Neuron (in vitro differentiated cells): Measurements from ENCODE around the gene RAB25.
"Not testable (repeated sequence)": the region's sequence is repeated elsewhere in the genome, so short reads cannot be mapped to it uniquely, and the experiment has no call there.

Experiments
- H2AFZ ChIP-seq: one replicate; pipeline ENCODE4 v1.6.1; 2013; ENCODE audit warnings: low read depth, mild to moderate bottlenecking, inconsistent platforms, low read length, moderate library complexity
- H3K27me3 ChIP-seq: one replicate; pipeline ENCODE4 v1.6.1; 2013; ENCODE audit warnings: low read length; ENCODE audit not compliant: insufficient read depth
- H3K36me3 ChIP-seq: one replicate; pipeline ENCODE4 v1.6.1; 2013; ENCODE audit warnings: low read length; ENCODE audit not compliant: insufficient read depth
- H3K4me1 ChIP-seq: one replicate; pipeline ENCODE4 v1.6.1; 2013; ENCODE audit warnings: low read length; ENCODE audit not compliant: insufficient read depth
- H3K4me3 ChIP-seq: 2 replicates; pipeline ENCODE4 v1.5.1; 2013; ENCODE audit warnings: mild to moderate bottlenecking, low read length, moderate library complexity
- H3K9me3 ChIP-seq: one replicate; pipeline ENCODE4 v1.6.1; 2013; ENCODE audit warnings: low read length

Gene RAB25

DNA sequence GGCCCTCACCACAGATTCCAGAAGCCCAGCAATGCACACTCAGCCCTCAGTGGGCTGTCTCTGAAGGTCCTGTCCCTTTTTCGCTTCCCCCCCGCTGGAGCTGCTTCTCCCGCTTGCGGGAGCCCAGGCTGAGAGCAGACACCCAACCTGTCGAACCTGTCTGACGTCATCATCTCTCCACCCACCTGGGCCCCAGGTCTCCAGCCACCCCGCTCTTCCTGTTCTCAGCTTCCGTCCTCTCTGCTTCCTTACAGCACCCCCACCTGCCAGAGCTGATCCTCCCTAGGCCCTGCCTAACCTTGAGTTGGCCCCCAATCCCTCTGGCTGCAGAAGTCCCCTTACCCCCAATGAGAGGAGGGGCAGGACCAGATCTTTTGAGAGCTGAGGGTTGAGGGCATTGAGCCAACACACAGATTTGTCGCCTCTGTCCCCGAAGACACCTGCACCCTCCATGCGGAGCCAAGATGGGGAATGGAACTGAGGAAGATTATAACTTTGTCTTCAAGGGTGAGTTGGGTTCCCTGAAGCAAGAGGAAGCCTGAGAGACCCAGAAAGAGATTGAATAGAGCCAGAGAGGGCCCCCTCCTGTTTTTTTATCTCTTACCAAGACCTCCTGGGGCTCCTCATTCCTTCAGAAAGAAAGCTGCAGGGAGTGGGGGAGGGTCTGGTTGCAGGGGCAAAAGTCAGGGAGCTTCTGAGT, at the start of gene RAB25:
TSS of gene RAB25 (plus strand) at position 224 of the 700 bp plus-strand sequence. CDS start at position 465, 241 bp downstream.
- Histone ChIP-seq H3K9me3 (no peaks in the 10 kb centered on the region), H3K4me1 (peaks cover 8% of the 10 kb centered on the region), H3K4me3 (no peak within 1 kb of the TSS), H3K27me3 (no peaks in the 10 kb centered on the region), H2AFZ (no peak within 1 kb of the TSS), H3K36me3 (peaks cover 7% of the 10 kb centered on the region)

DNA sequence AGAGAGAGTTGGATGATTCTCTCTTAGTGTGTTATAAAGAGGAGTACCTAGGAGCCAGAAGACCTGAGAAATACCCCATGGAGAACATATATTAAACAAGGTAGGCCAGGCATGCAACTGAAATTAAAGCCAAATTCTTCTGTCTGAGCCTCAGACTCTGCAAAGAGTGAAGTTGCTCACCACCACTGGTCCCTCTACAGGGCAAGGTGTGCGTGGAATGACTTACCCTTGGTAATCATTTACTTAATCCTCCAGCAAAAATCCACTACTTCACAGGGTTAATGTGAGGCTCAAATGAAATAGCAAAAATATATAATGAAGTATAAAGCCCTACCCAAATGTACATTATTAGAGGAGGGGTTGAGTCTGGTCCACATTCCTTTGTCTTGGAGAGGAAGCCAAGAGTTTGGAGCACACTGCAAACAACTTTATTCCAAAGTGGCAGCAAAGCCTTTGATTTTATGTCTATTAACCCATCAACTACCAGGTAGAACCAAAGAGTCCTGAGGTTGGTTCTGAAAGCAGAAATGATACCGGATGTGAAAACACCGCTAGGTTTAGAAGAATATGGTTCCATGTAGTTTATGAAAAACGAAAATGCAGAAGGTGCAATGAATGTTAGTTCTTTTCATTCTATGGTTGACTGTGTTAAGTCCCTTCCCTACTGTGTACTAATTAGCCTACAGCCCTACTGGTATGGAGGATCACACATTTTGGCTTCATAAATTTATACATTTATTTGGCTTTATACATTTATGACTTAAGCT, 48.7 kb upstream of the RAB25 start:
- H3K36me3 ChIP-seq = peaks cover 70% of the 10 kb centered on the region
- no peaks in the 10 kb centered on the region for H3K27me3 ChIP-seq
- H3K4me1 ChIP-seq = no peaks in the 10 kb centered on the region
- no peaks in the 10 kb centered on the region for H3K9me3 ChIP-seq
- no peak overlapping the region for H3K4me3 ChIP-seq
- no peak overlapping the region for H2AFZ ChIP-seq

DNA sequence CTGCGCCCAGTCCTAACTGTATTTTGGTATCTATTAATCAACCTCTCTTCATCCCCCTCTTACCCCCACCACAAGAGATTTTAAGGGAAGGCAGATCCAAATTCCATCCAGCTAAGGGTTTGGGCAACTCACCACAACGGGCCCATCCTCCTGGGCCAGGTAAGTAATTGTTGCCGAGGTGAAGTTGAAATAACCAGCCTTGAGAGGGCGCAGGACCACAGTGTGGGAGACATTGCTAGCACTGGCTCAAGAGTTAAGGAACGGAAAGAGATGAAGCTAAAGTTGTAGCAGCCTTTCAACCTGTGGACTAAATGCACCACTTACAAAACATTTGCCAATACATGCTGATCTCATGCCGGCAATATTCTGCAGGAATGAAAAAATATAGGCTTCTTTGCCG, 46.1 kb upstream of the RAB25 start:
- peaks cover 80% of the 10 kb centered on the region for H3K36me3 ChIP-seq
- H3K9me3 ChIP-seq = no peaks in the 10 kb centered on the region
- H3K4me3 ChIP-seq = no peak overlapping the region
- H3K27me3 ChIP-seq = no peaks in the 10 kb centered on the region
- H2AFZ ChIP-seq = no peak overlapping the region
- peaks cover 4% of the 10 kb centered on the region for H3K4me1 ChIP-seq

DNA sequence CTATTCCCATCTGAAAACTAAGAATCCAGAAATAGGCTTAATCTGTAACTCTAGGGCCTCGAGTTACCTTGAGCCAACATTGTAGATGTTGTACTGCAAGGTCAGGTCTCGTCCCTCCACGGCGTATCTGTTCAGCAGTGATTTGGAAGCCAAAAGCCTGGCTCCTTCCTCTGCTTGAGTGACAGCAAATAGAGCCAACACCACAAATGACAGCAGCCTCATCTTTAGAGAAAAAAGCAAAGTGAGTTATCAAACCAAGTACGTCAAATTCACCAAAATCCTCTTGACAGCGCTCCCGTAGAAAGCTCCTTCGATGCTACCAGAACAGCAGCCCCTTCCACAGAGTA, 41.0 kb upstream of the RAB25 start:
- H3K36me3 ChIP-seq = peaks cover 36% of the 10 kb centered on the region
- peak overlapping the region; percentile 94 for H3K4me3 ChIP-seq
- H3K4me1 ChIP-seq = peaks cover 12% of the 10 kb centered on the region
- H3K27me3 ChIP-seq = no peaks in the 10 kb centered on the region
- no peak overlapping the region for H2AFZ ChIP-seq
- H3K9me3 ChIP-seq = no peaks in the 10 kb centered on the region

DNA sequence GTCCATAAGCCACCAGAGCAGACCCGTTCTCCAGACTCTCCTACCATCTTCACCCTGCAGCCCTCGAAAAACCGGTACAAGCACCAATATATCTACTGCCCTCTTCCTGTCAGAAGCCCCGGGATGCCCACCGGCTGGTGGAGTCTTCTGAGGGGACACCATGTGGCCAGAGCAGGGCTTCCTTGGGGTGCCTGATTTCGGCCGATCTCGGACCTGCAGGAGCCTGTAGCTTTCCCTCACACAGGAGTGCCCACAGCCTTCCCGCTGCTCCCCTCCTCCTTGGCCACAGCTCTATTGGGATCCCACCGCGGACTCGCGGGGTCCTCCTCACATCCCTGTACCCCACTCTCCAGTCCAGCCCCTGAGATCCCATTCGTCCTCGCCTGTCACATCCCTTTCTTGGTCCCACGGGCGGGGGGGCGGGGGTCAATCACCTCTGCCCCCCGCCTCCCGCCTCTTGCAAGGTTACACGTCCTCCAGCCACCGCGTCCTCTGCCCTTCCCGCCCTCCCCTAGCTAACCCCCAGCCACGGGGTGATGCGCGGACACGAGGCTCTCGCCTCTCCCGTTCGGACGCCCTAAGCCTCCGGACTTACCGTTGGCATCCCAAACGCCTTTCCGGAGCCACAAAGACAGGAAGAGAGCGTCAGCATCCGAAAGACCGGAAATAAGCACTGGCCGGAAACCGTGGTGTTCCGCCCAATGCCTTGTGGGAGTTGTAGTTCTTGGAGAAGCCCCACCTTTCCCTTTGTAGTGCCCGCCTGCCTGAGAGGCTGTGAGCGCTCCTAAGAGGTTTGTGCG, 40.5 kb upstream of the RAB25 start, which contains the start of gene SSR2:
TSS of gene SSR2 (minus strand) at position 659 of the 800 bp plus-strand sequence. CDS start 784 bp downstream, outside the sequence.
- Histone ChIP-seq H3K4me1 (peaks cover 12% of the 10 kb centered on the region), H3K9me3 (no peaks in the 10 kb centered on the region), H3K4me3 (peak within 1 kb of the TSS; percentile 94), H3K36me3 (peaks cover 33% of the 10 kb centered on the region), H2AFZ (peak within 1 kb of the TSS; percentile 92), H3K27me3 (no peaks in the 10 kb centered on the region)

DNA sequence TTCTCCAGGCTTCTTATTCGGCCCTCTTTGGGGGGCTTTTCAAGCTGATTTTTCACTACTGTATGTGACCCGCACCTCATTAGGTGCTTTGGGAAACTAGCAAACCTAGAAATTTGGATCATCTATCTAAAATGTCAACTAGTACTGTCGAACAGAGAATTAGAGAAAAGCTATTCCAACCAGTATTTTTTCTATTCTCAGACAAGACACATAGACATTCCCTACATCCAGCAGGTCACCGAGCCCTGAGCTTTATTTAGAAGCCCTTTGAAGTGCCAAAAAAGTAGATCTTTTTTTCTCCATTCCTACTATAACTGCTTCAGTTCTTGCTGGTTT, 39.9 kb upstream of the RAB25 start:
- H3K4me1 ChIP-seq = peaks cover 12% of the 10 kb centered on the region
- H3K27me3 ChIP-seq = no peaks in the 10 kb centered on the region
- H2AFZ ChIP-seq = peak overlapping the region; percentile 92
- peak overlapping the region; percentile 94 for H3K4me3 ChIP-seq
- H3K36me3 ChIP-seq = peaks cover 30% of the 10 kb centered on the region
- no peaks in the 10 kb centered on the region for H3K9me3 ChIP-seq

DNA sequence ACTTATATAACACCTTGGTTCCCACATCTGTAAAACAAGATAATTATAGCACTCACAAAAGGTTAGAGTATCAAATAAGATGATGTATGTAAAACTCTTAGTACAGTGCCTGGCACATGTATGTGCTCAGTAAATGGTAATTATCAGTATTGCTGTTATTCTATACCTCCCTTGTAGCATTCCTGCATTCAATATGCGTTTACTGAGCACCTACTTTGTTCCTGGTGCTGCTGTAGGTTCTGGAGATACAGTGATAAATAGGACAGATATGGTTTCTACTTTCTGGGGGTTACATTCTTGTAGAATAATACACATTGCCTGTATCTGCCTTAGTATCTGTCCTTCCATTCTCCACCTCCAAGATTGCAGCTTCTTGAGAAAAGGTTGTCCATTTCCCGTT, 39.0 kb upstream of the RAB25 start:
- peaks cover 25% of the 10 kb centered on the region for H3K36me3 ChIP-seq
- H3K9me3 ChIP-seq = no peaks in the 10 kb centered on the region
- H2AFZ ChIP-seq = no peak overlapping the region
- no peaks in the 10 kb centered on the region for H3K27me3 ChIP-seq
- no peak overlapping the region for H3K4me3 ChIP-seq
- peaks cover 12% of the 10 kb centered on the region for H3K4me1 ChIP-seq

DNA sequence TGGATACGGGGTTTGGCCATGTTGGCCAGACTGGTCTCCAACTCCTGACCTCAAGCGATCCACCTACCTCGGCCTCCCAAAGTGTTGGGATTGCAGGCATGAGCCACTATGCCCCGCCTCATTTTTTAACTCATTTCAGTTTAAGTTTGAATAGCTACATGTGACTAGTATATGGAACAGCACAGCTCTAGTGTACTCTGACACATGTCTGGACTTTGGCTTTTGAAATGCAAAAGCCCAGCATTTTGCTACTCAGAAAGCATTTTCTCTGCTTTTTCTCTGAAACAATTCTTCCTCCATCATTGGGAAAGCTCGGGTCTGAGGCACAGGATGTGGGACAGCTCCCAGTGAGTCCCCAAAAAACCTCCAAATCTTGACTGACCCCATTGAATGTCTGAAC, 36.2 kb upstream of the RAB25 start:
- H2AFZ ChIP-seq = no peak overlapping the region
- H3K9me3 ChIP-seq = no peaks in the 10 kb centered on the region
- peaks cover 2% of the 10 kb centered on the region for H3K36me3 ChIP-seq
- H3K4me1 ChIP-seq = peaks cover 8% of the 10 kb centered on the region
- H3K4me3 ChIP-seq = no peak overlapping the region
- H3K27me3 ChIP-seq = no peaks in the 10 kb centered on the region

DNA sequence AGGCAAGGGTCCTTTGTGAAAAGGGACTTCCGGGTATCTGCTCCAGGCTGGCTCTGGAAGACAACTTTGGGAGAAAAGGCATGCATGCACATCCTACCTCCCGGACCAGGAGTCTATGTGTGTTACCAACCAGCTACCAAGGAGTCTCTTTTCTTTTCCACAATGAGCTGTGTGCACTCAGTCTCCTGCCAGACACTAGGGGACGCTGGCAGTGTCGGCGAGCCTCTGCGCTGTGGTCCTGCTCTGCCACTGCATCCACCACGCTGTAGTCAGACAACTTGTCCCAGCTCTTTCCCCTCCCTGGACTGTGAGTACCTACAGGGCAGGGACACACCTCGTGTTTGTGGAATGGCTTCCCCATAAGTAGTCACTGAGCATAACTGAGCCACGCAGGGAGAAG, 35.1 kb upstream of the RAB25 start:
- H3K4me1 ChIP-seq = peaks cover 4% of the 10 kb centered on the region
- no peak overlapping the region for H3K4me3 ChIP-seq
- H3K36me3 ChIP-seq = no peaks in the 10 kb centered on the region
- H3K9me3 ChIP-seq = no peaks in the 10 kb centered on the region
- no peaks in the 10 kb centered on the region for H3K27me3 ChIP-seq
- H2AFZ ChIP-seq = no peak overlapping the region

DNA sequence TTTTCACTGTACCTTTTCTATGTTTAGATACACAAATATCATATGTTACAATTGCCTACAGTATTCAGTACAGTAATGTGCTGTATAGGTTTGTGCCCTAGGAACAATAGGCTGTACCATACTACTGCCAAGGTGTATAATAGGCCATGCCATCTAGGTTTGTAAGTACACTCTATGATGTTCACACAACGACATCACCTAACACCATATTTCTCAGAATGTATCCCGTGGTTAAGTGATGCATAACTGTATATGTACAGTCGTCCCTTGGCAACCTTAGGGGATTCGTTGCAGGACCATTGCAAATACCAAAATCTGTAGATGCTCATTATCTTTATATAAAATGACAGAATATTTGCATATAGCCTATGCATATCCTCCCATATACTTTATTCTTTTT, 34.4 kb upstream of the RAB25 start:
- Histone ChIP-seq H2AFZ (no peak overlapping the region), H3K4me1 (no peaks in the 10 kb centered on the region), H3K36me3 (no peaks in the 10 kb centered on the region), H3K9me3 (no peaks in the 10 kb centered on the region), H3K4me3 (no peak overlapping the region), H3K27me3 (no peaks in the 10 kb centered on the region)

DNA sequence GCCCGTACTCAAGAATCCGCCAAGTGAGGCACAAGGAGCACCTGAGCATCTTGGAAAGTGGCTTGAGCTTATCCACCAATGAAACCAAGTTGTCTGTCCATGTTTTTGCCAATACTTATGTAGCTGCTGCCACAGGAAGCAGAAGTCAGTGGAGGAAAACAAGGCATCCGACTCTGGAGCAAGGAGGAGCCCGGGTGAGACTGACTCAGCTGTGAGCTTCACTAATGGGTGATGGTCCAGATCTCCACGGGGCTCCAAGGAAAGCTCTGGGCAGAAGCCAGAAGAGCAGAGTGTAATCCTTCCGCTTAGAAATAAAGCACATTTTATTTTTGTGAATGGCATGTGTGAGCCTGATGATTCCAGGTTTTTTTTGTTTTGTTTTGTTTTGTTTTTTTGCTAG, 27.9 kb upstream of the RAB25 start:
- H3K4me1 ChIP-seq = no peaks in the 10 kb centered on the region
- H3K36me3 ChIP-seq = peaks cover 16% of the 10 kb centered on the region
- H3K4me3 ChIP-seq = no peak overlapping the region
- H3K27me3 ChIP-seq = no peaks in the 10 kb centered on the region
- H2AFZ ChIP-seq = no peak overlapping the region
- H3K9me3 ChIP-seq = no peaks in the 10 kb centered on the region

DNA sequence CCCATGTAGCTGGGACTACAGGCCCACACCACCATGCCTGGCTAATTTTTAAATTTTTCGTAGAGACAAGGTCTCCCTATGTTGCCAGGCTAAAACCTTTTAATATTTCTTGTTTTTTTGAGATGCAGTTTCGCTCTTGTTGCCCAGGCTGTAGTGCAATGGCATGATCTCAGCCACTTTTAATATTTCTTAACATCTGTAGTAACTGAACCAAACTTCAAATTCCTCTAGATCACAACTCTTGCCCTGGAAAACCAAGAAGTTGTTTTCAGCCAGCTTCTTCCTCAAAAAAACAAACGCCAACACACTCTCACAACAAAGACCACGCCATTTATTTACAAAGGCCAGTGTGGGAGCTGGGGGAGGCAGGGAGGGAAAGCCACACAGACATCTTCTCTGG, 26.0 kb upstream of the RAB25 start:
- H3K9me3 ChIP-seq, H3K27me3 ChIP-seq, H3K4me1 ChIP-seq, H2AFZ ChIP-seq, H3K4me3 ChIP-seq: not testable (repeated sequence)
- peaks cover 27% of the 10 kb centered on the region for H3K36me3 ChIP-seq

DNA sequence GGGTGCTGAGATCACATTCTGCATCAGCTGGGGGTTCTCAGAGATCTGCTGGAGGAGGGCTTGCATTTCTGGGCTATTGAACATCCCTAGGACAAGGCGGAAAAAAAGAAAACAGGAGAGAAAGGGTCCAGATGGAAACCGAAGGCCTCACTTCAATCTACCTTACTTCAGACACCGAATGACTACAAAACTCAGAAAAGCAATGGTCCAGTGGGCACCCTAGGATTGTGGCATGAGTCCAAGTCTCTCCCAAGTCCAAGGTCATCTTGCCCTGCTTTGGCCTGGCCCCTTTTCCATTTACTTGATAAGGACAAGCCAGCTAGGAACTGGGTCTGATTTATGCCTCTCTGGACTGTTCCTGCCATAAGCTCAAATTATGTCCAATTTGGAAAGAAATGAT, 18.1 kb upstream of the RAB25 start:
- Histone ChIP-seq H3K4me3 (no peak overlapping the region), H3K9me3 (no peaks in the 10 kb centered on the region), H3K27me3 (no peaks in the 10 kb centered on the region), H3K36me3 (peaks cover 64% of the 10 kb centered on the region), H2AFZ (no peak overlapping the region), H3K4me1 (no peaks in the 10 kb centered on the region)
